Astrocyte of the spinal cord (primary cell): Measurements from ENCODE around the gene RABGAP1L.
"Not testable (repeated sequence)": the region's sequence is repeated elsewhere in the genome, so short reads cannot be mapped to it uniquely, and the experiment has no call there.

Experiments
- DNase-seq: peaks from one replicate; pipeline ENCODE4 v3.0.0; 2011; ENCODE audit warnings: low read depth, low spot score
- H3K4me3 ChIP-seq: 2 replicates; pipeline ENCODE4 v1.5.1; 2011; ENCODE audit warnings: low read depth, mild to moderate bottlenecking, low read length, moderate library complexity
- CTCF ChIP-seq: IDR thresholded peaks from 2 replicates; pipeline ENCODE4 v1.5.1; 2012; ENCODE audit warnings: low read depth, mild to moderate bottlenecking, low read length, inconsistent platforms
- in situ Hi-C: cut with HindIII; loops from 2 replicates; pipeline ENCODE4 v1.10.0; 2017; ENCODE audit warnings: low sequenced_read_pairs

The RABGAP1L gene

DNA sequence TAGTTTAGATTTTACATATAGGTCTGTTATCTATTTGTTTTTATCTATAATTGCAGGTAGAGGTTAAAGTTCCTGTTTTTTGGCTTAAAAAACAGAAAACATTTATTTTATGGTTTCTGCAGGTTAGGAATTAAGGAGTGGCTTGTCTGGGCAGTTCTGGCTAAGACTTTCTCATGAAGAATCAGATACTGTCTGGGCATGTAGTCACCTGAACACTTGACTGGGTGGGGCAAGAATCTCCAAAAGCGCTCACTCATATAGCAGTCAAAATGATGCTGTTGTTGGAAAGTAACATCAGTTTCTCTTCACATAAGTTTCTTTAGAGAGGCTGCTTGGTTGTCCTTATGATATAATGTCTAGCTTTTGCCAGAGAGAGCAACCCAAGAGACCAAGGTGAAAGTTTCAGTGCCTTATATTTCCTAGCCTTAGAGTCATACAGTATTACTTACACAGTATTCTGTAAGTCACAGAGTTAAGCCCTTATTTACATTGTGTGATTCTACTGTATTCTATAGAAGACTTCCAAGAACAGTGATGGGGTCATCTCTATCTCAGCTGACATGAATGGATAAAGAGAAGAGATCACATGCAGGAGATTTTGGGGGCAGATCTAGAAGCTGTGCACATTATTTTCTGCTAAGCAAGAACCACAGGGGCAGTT is 163.0 kb downstream of the RABGAP1L start:
- H3K4me3 ChIP-seq: no peak overlapping the region
- no peak for TF ChIP-seq CTCF
- DNase-seq: no peak
- in situ Hi-C loops: no loop called here

- in situ Hi-C loops: no loop called here
- TF ChIP-seq CTCF: no peak
- no peak overlapping the region for H3K4me3 ChIP-seq
- DNase-seq: no peak
Measured at GRCh38 chr1:174324493-174324892, 165.2 kb downstream of the RABGAP1L start.

- DNase-seq: no peak
- no peak overlapping the region for H3K4me3 ChIP-seq
- in situ Hi-C loops: no loop called here
- TF ChIP-seq CTCF: no peak
Measured at GRCh38 chr1:174324939-174325338, 165.6 kb downstream of the RABGAP1L start.

DNA sequence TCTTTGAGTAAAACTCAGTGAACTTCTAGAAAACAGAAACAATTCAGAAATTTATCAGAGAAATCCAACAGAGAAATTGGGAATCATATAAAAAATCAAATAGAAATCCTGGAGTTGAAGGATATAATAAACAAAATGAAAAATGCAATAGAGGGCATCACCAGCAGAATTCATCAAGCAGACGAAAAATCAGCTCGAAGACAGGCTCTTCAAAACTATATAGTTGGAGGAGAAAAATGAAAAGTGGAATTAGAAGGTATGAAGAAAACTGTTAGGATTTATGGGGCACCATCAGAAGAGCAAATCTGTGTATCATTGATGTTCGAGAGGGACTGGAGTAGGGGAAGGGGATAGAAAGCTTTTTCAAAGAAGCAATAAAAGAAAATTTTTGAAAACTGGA is 167.0 kb downstream of the RABGAP1L start:
- H3K4me3 ChIP-seq: no peak overlapping the region
- TF ChIP-seq CTCF: no peak
- DNase-seq: no peak
- in situ Hi-C loops: no loop called here

- no peak for DNase-seq
- H3K4me3 ChIP-seq: no peak overlapping the region
- in situ Hi-C loops: no loop called here
- no peak for TF ChIP-seq CTCF
Measured at GRCh38 chr1:174333437-174333836, 174.1 kb downstream of the RABGAP1L start.

DNA sequence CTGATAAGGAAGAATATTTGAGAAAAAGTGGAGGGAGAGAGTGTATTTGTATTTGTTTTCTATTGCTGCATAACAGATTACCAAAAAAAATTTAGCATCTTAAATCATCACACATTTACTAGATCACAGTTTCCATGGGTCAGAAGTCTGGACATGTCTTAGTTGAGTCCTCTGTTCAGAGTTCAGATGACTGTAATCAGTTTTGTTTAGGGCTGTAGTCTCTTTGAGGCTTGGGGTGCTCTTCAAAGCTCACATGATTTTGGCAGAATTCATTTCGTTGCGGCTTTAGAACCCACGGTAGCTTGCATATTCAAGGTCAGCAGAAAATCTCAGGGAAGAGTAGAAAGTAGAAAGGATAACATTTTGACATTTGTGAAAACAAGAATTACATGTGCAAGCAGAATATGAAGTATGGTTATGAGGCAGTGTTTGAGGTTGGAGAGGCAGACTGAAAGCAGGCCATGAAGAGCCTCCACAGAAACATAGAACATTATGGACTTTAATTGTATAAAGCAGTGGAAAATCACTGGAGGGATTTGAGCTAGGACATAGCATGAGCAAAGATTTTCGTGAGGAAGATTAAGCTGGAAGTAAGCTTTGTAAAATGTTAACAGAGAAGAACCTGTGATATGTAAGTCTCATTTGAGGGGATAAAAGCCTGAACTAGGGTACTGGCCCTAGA is 177.8 kb downstream of the RABGAP1L start:
- no peak overlapping the region for H3K4me3 ChIP-seq
- TF ChIP-seq CTCF: no peak
- in situ Hi-C loops: no loop called here
- no peak for DNase-seq

DNA sequence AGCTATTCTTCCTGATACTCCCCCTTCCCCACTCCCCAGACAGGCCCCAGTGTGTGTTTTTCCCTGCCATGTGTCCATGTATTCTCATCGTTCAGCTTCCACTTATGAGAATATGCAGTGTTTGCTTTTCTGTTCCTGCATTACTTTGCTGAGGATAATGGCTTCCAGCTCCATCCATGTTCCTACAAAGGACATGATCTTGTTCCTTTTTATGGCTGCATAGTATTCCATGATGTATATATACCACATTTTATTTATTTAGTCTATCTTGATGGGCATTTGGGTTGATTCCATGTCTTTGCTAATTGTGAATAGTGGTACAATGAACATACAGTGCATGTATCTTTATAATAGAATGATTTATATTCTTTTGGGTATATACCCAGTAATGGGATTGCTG is 181.1 kb downstream of the RABGAP1L start:
- in situ Hi-C loops, H3K4me3 ChIP-seq: not testable (repeated sequence)

More for the DNA sequence above, 181.1 kb downstream of the RABGAP1L start:
- DNase-seq: not testable (repeated sequence)
